Dedifferentiated amniotic fluid mesenchymal stem cell (primary cell): Measurements from ENCODE around the gene CTDSP1.

ENCODE experiments used
- DNase-seq: peaks from one replicate; pipeline ENCODE4 v3.0.0-alpha.2; 2016; ENCODE audit errors: extremely low spot score

The CTDSP1 gene

DNA sequence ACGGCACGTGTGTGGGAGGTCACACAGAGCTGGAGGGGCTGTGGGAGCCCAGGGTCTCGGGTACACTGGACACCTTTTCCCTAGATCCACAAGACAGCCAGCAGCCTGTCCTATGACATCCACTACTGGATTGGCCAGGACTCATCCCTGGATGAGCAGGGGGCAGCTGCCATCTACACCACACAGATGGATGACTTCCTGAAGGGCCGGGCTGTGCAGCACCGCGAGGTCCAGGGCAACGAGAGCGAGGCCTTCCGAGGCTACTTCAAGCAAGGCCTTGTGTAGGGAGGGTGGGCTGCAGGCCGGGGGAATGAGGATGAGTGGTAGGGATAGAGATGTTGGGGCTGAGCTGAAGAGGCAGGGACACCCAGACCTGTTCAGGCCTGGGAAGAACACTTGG, 25.9 kb downstream of the CTDSP1 start:
- no peak for DNase-seq

DNA sequence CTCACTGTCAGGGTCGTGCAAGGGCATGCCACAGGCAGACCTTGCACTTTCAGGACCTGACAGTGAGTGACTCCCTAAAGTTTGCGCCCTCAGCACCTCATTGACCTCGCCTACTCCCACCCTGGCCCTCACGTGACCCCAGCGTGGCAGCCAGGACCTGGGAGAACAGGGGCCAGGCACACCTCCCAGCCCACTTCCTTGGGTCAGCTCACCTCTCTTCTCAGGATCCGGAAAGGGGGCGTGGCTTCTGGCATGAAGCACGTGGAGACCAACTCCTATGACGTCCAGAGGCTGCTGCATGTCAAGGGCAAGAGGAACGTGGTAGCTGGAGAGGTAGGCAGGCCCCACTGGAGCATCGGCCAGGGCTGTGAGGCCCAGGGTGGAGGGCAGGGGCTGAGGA, 28.1 kb downstream of the CTDSP1 start:
- no peak for DNase-seq

DNA sequence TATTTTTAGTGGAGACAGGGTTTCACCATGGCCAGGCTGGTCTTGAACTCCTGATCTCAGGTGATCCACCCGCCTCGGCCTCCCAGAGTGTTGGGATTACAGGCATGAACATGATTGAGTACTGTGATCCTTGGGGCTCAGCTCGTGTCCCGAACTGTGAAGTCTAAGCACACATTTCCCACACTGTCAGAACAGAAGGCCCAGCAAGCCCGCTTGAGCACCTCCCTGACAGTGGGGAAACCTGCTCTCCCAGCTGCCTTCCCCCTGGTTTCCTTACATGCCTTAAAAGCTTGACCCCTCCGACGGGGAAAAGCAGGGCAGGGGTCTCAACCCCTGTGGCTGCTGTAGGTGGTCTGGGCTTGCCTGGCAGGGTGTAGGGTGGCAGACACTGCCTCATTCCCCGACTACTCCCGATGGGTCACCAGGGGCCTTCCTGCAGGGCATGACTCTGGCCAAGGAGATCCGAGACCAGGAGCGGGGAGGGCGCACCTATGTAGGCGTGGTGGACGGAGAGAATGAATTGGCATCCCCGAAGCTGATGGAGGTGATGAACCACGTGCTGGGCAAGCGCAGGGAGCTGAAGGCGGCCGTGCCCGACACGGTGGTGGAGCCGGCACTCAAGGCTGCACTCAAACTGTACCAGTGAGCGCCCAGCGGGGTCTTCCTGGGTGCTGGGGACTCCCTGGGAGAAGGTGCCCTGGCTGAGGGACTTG, 29.3 kb downstream of the CTDSP1 start:
- no peak for DNase-seq

DNA sequence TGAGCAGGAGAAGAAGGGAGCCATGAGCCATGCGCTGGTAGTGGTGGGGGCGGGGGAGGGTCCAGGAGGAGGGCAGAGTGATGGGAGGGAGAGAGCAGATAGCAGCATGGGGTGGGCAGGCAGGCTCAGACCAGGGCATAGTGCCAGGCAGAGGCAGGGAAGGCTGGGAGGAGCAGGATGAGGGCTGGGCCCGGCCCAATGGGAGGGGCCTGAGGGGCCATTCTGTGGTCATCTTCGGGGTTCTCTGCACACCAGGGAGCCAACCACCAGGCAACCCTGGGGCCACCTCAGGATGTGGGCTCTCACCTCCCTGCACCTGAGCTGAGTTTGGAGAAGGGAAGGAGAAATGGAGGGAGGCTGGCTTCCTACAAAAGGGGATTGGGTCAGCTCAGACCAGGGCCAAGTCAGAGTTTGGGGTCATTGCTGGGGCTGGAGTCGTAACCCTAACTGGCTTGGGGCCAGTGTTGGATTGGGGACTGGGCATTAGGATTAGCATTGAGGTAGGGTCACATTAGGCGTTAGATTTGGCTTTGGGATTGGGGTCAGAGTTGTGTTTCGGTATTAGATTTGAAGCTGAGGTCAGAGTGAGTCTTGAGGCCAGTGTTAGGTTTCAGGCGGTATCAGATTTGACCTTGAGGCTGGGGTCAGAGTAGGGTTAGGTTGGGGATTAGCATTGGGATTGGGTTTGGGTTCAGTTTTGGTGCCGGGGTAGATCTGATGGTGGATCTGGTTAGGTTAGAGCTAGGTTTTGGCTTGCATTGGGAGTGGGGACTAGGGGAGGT, 30.4 kb downstream of the CTDSP1 start:
- DNase-seq, result no peak

DNA sequence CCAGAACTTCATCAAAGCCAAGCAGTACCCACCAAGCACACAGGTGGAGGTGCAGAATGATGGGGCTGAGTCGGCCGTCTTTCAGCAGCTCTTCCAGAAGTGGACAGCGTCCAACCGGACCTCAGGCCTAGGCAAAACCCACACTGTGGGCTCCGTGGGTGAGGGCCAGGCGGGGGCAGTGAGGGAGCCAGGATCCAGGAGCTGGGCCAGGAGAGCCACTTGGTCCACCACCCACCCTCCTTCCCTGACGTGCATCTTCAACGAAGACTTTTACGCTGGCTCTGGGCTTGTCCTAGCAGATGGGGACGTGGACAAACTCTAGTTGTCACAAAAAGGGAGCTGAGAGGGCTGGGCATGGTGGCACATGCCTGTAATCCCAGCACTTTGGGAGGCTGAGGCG, 31.1 kb downstream of the CTDSP1 start:
- no peak for DNase-seq

DNA sequence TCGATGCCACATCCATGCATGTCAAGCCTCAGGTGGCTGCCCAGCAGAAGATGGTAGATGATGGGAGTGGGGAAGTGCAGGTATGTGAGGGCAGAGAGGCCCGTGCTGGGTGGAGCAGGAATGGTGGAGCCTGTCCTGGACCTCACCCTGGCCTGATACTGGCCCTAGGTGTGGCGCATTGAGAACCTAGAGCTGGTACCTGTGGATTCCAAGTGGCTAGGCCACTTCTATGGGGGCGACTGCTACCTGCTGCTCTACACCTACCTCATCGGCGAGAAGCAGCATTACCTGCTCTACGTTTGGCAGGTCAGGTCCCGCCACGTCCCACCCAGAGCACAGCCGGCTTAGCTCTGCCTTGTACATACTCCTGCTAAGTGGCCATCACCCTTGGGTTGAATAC, 32.2 kb downstream of the CTDSP1 start:
- DNase-seq, result no peak

DNA sequence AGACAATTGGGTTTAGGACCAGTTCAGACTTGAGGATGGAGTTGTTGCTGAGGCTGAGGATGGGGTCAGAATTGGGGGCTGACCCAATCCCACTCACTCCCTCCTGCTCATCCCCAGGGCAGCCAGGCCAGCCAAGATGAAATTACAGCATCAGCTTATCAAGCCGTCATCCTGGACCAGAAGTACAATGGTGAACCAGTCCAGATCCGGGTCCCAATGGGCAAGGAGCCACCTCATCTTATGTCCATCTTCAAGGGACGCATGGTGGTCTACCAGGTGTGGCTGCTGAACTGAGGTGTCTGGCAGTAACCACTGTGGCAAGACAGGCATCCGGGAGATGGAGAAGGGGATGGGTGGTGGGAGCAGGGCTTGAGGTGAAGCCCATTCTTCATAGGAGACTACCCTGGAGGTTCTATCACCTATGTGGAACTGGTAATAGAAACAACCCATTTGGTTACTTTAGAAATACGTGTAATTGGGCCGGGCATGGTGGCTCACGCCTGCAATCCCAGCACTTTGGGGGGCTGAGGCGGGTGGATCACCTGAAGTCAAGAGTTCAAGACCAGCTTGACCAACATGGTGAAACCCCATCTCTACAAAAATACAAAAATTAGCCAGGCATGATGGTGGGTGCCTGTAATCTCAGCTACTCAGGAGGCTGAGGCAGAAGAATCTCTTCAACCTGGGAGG, 33.2 kb downstream of the CTDSP1 start:
- no peak for DNase-seq

DNA sequence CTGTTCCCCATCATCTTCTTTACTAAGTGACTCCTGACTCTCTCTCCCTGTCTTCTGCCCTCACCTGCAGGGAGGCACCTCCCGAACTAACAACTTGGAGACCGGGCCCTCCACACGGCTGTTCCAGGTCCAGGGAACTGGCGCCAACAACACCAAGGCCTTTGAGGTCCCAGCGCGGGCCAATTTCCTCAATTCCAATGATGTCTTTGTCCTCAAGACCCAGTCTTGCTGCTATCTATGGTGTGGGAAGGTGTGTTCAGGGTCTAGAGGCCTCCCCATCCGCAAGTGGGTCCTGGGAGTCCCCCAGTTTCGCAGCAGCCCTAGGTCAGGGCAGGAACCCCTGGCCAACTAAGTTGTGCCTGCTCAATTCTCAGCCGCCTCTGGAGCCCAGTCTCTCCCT, 34.8 kb downstream of the CTDSP1 start:
- DNase-seq, result no peak

DNA sequence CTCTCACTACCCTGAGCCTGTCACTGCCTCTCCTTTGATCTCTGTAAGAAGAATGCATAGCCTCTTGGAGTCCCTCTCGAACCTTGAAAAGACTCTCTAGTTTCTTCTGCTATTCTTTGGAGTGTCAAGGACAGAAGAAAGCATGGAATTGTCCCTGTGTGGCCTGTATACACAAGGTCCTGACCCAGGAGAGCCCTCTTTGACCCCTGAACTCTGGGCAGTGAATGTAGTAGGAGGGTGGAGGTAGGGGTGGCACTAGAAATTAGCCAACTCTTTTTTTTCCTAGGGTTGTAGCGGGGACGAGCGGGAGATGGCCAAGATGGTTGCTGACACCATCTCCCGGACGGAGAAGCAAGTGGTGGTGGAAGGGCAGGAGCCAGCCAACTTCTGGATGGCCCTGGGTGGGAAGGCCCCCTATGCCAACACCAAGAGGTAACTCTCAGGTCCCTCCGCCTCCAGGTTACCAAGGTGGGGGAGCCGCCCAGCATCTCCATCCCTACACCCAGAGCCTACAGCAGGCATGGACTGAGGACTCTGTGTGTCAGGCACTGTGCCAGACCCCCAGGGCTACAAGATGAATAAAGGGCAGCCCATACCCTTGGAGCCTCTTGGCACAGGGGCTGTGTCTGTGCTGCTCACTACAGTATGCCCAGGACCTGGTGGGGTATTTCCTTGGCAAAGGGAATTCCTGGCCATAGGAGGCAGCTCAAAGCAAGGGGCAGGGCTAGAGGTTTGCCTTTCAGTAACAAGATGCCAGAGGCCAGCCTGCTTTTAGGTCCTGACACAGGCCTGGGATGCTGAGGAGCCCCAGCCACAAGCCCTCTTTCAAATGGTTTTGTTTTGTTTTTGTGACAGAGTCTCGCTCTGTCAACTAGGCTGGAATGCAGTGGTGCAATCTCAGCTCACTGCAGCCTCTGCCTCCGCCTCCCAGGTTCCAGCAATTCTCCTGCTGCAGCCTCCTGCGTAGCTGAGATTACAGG, 35.6 kb downstream of the CTDSP1 start:
- no peak for DNase-seq

DNA sequence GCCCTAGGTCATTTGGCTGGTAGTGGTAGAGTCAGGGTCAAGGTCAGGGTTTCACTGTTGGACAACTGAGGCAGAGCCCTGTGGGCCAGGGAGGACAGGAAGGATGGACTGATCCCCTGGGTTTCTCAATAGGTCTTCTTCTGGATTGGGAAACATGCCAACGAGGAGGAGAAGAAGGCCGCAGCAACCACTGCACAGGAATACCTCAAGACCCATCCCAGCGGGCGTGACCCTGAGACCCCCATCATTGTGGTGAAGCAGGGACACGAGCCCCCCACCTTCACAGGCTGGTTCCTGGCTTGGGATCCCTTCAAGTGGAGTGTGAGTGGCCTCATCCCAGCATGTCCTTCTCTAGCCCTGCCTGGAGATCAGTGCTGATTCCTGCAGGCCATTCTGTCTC, 37.3 kb downstream of the CTDSP1 start:
- DNase-seq, result no peak

DNA sequence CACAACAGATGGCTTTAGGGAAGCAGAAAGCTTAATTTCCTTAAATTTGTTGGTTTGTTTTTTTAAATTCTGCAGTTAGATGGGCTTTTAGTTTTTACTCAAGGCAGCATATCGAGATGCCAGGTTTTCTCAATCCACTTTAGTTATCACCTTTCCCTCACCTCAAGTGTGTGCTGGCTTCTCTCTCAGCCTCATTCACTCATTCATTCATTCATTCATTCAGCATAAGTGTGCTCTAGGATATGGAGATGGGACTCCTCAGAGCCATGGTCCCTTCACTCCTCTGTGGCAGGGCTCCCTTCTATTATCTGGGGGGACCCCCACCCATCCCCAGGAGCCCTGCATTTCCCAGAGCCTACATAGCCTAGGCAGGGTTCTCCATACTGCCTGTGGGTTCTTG, 38.3 kb downstream of the CTDSP1 start:
- no peak for DNase-seq

DNA sequence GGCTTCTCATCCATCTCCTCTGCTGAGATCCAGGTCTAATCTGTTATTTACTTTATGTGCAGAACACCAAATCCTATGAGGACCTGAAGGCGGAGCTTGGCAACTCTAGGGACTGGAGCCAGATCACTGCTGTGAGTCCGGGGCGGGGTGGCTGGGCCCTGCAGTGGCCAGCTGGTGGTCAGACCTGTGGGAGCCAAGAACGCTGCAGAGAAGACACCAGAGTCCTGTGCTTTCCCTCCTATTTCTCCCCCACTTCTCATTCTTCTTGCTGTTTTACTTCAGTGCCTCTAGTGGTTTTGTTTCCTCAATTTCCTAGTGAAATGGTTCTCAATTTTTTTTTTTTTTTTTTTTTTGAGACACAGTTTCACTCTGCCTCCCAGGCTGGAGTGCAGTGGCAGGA, 38.9 kb downstream of the CTDSP1 start:
- DNase-seq, result no peak

DNA sequence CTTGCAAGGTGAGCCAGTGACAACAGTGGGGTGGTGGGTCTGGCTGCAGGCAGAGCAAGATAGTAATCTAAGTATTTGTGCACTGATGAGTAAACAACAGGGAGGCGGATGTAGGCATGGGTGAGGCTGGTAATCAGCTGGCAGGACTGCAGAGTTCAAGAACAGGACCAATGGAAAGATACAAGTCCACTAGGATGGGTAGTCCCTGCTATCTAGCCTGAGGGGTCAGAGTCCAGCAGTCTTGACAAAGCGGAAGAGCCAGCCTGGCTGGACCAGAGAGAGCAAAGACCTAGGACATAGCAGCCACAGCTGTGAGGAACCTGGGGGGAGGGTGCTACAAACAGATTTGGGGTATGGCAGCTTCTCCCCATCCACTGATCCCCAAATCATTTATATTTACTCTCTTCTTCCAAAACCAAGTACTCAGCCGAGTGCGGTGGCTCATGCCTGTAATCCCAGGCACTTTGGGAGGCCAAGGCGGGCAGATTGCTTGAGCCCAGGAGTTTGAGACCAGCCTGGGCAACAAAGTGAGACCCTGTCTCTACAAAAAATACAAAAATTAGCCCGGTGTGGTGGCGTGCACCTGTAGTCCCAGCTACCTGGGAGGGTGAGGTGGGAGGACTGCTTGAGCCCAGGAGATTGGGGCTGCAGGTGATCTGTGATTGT, 45.2 kb downstream of the CTDSP1 start:
- no peak for DNase-seq

DNA sequence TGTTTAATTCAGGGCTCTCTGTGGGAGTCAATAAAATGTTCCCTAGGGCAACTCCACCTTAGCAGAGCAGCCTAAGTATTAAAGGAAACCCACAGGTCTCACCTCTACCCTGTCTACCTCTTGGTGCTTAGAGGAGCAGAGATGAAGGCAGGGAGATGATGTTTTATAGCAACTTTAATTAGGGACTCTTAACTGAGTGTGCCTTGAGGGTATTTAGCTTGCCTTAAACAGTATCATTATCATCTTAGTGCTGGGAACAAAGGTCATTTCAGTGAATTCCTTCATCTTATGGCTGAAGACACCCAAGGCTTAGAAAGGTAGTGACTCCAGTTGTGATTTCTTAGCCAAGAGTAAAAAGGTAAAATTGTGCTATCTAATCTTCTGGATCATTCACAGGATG, 45.9 kb downstream of the CTDSP1 start:
- no peak for DNase-seq

DNA sequence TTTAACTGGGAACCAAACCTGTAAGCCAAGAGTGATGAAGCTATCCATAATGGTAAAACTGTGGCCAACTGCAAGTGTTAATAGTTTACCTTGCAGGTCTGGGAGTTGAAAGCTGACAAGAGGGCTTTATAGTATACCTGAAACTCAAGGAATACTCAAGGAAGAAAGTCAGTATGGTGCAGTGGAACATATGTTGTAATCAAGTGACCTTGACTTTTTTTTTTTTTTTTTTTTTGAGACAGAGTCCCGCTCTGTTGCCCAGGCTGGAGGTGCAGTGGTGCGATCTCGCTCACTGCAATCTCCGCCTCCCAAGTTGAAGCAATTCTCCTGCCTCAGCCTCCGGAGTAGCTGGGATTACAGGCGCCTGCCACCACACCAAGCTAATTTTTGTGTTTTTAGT, 46.9 kb downstream of the CTDSP1 start:
- DNase-seq, result no peak

DNA sequence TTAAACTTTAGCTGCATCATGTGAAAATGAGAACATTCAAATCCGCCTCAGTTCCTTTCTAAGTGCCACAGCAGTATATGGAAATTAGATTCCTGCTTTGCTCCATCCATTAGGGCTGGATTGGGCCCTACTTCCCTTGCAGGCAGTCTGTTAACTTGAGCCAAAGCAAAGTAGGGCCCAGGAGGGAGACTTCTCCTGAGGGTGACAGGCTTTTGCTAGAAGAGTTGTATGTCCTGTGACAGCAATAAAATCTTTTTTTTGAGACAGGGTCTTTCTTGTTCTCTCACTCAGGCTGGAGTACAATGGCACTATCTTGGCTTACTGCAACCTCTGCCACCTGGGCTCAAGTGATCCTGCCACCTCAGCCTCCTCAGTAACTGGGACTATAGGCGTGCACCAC, 47.4 kb downstream of the CTDSP1 start:
- DNase-seq, result no peak

DNA sequence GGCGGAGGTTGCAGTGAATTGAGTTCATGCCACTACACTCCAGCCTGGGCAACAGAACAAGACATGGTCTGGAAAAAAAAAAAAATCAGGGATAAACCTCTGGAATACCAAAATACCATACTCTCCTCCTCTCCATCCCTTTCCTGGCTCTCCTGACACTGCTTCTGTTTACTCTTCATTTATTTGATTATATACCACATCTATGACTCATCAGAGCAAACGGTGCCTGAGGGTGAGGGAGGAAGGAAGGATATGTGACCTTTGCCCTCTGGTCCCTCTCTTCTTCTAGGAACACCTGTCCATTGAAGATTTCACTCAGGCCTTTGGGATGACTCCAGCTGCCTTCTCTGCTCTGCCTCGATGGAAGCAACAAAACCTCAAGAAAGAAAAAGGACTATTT, 49.3 kb downstream of the CTDSP1 start:
- no peak for DNase-seq

DNA sequence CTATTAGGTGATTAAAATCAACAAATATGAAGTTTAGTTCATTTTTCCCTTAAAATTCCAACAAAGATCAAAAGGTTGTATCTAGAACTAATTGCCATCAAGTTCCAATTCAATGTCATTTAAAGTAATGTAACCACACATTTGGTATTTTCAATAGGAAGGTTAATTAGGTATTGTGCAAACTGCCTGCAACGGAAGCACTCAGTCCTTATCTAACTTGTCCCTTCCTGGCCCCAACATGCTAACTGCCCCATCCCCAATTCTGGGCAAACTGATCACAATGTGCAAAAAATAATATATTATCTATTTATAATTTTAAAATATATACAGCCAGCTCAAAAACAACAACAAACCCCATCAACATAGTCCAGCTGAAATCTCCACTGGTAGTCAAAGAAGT, 52.4 kb downstream of the CTDSP1 start:
- no peak for DNase-seq
